Esophagus squamous epithelium (tissue), 4 donors: ENCODE results near the gene PKP4.

ENCODE experiments used
- CTCF ChIP-seq, 6 experiments: fragments of 450-650 bp in 4 of 6; fragments of 200-600 bp in 2 of 6; sonication (generic) in 2 of 6; IDR thresholded peaks; one replicate each; pipeline ENCODE4 v1.5.1; 2016 to 2019; ENCODE audit warnings: antibody characterized with exemption in 6 of 6, mild to moderate bottlenecking in 4 of 6, moderate library complexity in 4 of 6
- POLR2A ChIP-seq, 4 donors: fragments of 450-650 bp; IDR thresholded peaks; one replicate each; pipeline ENCODE4 v1.6.1; 2017; ENCODE audit warnings: antibody characterized with exemption in 4 of 4, mild to moderate bottlenecking in 4 of 4, moderate library complexity in 3 of 4

DNA sequence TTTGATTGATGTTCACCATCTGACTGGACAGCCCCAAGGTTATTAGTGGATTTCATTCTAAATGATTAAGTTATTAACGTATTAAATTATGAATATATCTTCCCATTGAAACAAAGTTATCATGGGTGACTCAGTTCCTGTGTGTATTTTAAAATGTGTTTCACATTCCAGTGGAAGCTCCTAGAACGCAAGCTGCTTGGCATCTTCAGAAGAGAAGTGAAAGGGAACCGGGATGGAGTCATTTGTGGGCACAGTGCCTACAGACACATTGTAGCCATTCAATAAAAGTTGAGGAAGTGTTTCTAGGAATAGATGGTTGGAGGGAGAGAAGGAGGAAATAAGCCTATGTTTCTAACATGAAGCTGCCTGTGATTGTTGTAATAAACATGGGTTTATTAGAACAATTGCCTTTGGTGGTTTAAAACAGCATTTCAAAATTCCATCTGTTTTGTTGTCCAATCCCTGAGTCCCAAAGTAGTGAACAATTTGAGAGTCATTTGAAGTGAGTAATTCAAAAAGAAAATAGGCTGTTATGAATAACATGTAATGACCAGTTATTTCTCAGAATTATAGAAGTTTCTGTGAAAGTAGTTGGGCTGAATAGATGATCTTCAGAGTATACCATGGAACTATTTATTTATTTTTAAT, 143.5 kb downstream of the PKP4 start:
- TF ChIP-seq CTCF (IDR thresholded peaks at IDR 0.05) (no peak), POLR2A (IDR thresholded peaks at IDR 0.05) (no peak)
